ENCODE measurements around the gene TP53AIP1. TPM values are rescaled to one million over a fixed set of nuclear protein-coding genes. Genes with fewer than 3 reads are reported as not detected.

The TP53AIP1 gene
- total RNA-seq, 1 experiment from 2014 or later = 2.3 TPM

GRCh38 chr11:128913806-128914205, 28.9 kb downstream of the TP53AIP1 start:
- intact Hi-C loops (cut with micrococcal nuclease; ENCODE audit: unreplicated experiment) = no loop called here
- POLR2A ChIA-PET (ENCODE audit: low non-redundant PET) = interaction anchor here (0.6 kb wide), 1 partner anchor 92 kb away, joined by 3 read pairs; no protein-coding TSS in a partner anchor

GRCh38 chr11:128911701-128912100, 31.0 kb downstream of the TP53AIP1 start:
- POLR2A ChIA-PET (ENCODE audit: low non-redundant PET) = no interaction called here
- no TSS peak for BruUV-seq (replicated peaks)
- Histone ChIP-seq H3K27me3 (replicated peaks; ENCODE audit: insufficient read depth, low read depth, low read length, poor library complexity) (no peaks in the 10 kb centered on the region), H3K4me1 (ENCODE audit: insufficient read depth, low read length, poor library complexity, severe bottlenecking) (no peaks in the 10 kb centered on the region), H3K9me3 (ENCODE audit: low read depth, low read length, poor library complexity, severe bottlenecking) (no peaks in the 10 kb centered on the region), H3K27ac (ENCODE audit: low read depth, low read length, poor library complexity, severe bottlenecking) (no peak overlapping the region), H3K4me3 (ENCODE audit: low read depth, low read length, poor library complexity, severe bottlenecking) (no peak overlapping the region), H3K36me3 (ENCODE audit: insufficient read depth, low read length, poor library complexity, severe bottlenecking) (no peaks in the 10 kb centered on the region)
- no peak for TF ChIP-seq CTCF (conservative IDR thresholded peaks at IDR 0.05; ENCODE audit: low read depth, low read length)
- TF ChIP-seq EZH2 (IDR thresholded peaks at IDR 0.05; ENCODE audit: borderline replicate concordance, low read depth, low read length, poor library complexity, severe bottlenecking) = no peak
- intact Hi-C loops (cut with micrococcal nuclease; ENCODE audit: unreplicated experiment) = no loop called here
- DNase-seq (ENCODE audit: low spot score) = no peak
- CTCF ChIA-PET = no interaction called here

More at GRCh38 chr11:128913806-128914205, 28.9 kb downstream of the TP53AIP1 start:
- no peak for TF ChIP-seq CTCF (conservative IDR thresholded peaks at IDR 0.05; ENCODE audit: low read depth, low read length)
- no peak for DNase-seq (ENCODE audit: low spot score)
- Histone ChIP-seq H3K4me3 (ENCODE audit: low read depth, low read length, poor library complexity, severe bottlenecking) (no peak overlapping the region), H3K4me1 (ENCODE audit: insufficient read depth, low read length, poor library complexity, severe bottlenecking) (no peaks in the 10 kb centered on the region), H3K27me3 (replicated peaks; ENCODE audit: insufficient read depth, low read depth, low read length, poor library complexity) (no peaks in the 10 kb centered on the region), H3K27ac (ENCODE audit: low read depth, low read length, poor library complexity, severe bottlenecking) (no peak overlapping the region), H3K36me3 (ENCODE audit: insufficient read depth, low read length, poor library complexity, severe bottlenecking) (no peaks in the 10 kb centered on the region), H3K9me3 (ENCODE audit: low read depth, low read length, poor library complexity, severe bottlenecking) (no peaks in the 10 kb centered on the region)
- no TSS peak for BruUV-seq (replicated peaks)
- CTCF ChIA-PET = interaction anchor here (0.6 kb wide), 1 partner anchor 42 kb away, joined by 3 read pairs; no protein-coding TSS in a partner anchor

- Histone ChIP-seq H3K9me3 (ENCODE audit: low read depth, low read length, poor library complexity, severe bottlenecking) (no peaks in the 10 kb centered on the region), H3K27ac (ENCODE audit: low read depth, low read length, poor library complexity, severe bottlenecking) (no peak overlapping the region), H3K4me1 (ENCODE audit: insufficient read depth, low read length, poor library complexity, severe bottlenecking) (no peaks in the 10 kb centered on the region), H3K27me3 (replicated peaks; ENCODE audit: insufficient read depth, low read depth, low read length, poor library complexity) (no peaks in the 10 kb centered on the region), H3K4me3 (ENCODE audit: low read depth, low read length, poor library complexity, severe bottlenecking) (no peak overlapping the region), H3K36me3 (ENCODE audit: insufficient read depth, low read length, poor library complexity, severe bottlenecking) (no peaks in the 10 kb centered on the region)
- no peak for DNase-seq (ENCODE audit: low spot score)
- CTCF ChIA-PET = no interaction called here
- BruUV-seq (replicated peaks) = no TSS peak
- intact Hi-C loops (cut with micrococcal nuclease; ENCODE audit: unreplicated experiment) = no loop called here
- no peak for TF ChIP-seq CTCF (conservative IDR thresholded peaks at IDR 0.05; ENCODE audit: low read depth, low read length)
- no peak for TF ChIP-seq EZH2 (IDR thresholded peaks at IDR 0.05; ENCODE audit: borderline replicate concordance, low read depth, low read length, poor library complexity, severe bottlenecking)
- POLR2A ChIA-PET (ENCODE audit: low non-redundant PET) = no interaction called here
Measured at GRCh38 chr11:128911239-128911638, 31.4 kb downstream of the TP53AIP1 start.

Measured in A673 (cell line).